H1 (cell line): ENCODE results near the gene SMIM44.

Experiments used
- CTCF ChIP-seq, 3 experiments: IDR thresholded peaks; 1 replicate in 2 of 3; 2 replicates in 1 of 3; pipeline versions ENCODE4 v1.5.1 to v1.6.1; 2011; ENCODE audit warnings: low read length in 3 of 3, mild to moderate bottlenecking in 3 of 3, inconsistent platforms in 2 of 3, low read depth in 1 of 3, moderate library complexity in 1 of 3; ENCODE audit not compliant: insufficient read depth in 1 of 3; ENCODE audit errors: control extremely low read depth in 1 of 3
- E2F6 ChIP-seq: IDR thresholded peaks from 2 replicates; pipeline ENCODE4 v1.6.1; 2012; ENCODE audit warnings: inconsistent platforms
- GTF2F1 ChIP-seq: IDR thresholded peaks from 2 replicates; pipeline ENCODE4 v1.6.1; 2012; ENCODE audit warnings: low read depth, low read length, improper control_type of control experiment, borderline replicate concordance
- POLR2A ChIP-seq, 2 experiments: IDR thresholded peaks; 1 replicate in 1 of 2; 2 replicates in 1 of 2; pipeline ENCODE4 v1.6.1; 2011; ENCODE audit warnings: low read depth in 2 of 2, low read length in 2 of 2, mild to moderate bottlenecking in 2 of 2; ENCODE audit errors: control extremely low read depth in 1 of 2
- TCF12 ChIP-seq: IDR thresholded peaks from 2 replicates; pipeline ENCODE4 v1.6.1; 2011; ENCODE audit warnings: low read depth, mild to moderate bottlenecking, low read length
- YY1 ChIP-seq: IDR thresholded peaks from 2 replicates; pipeline ENCODE4 v1.6.1; 2011; ENCODE audit warnings: low read depth, mild to moderate bottlenecking, low read length
- ZNF274 ChIP-seq: IDR thresholded peaks from 2 replicates; pipeline ENCODE4 v1.7.0; 2012; ENCODE audit warnings: low read length, borderline replicate concordance; ENCODE audit errors: extremely low read depth

- TF ChIP-seq TCF12: no peak
- TF ChIP-seq POLR2A (IDR thresholded peaks at IDR 0.05; ENCODE audit: control extremely low read depth in 1 of 2, low read depth in 2 of 2, low read length in 2 of 2): no peak
- no peak for TF ChIP-seq YY1
- no peak for TF ChIP-seq GTF2F1
- TF ChIP-seq E2F6: no peak
- TF ChIP-seq CTCF (IDR thresholded peaks at IDR 0.05; ENCODE audit: control extremely low read depth in 1 of 3, insufficient read depth in 1 of 3, low read depth in 1 of 3, low read length in 3 of 3): no peak
- no peak for TF ChIP-seq ZNF274
Observed at GRCh38 chr19:3518659-3519058, 35.4 kb upstream of the SMIM44 start.
